ENCODE results near the gene HMX3. TPM values are rescaled to one million over a fixed set of nuclear protein-coding genes. Genes with fewer than 3 reads are reported as not detected.

HMX3 gene
- total RNA-seq, 1 donor from 2014 or later = not detected

GRCh38 chr10:123134343-123134914, 1.3 kb upstream of the HMX3 start:
- no peak for DNase-seq (ENCODE audit: low read depth in 2 of 2)

GRCh38 chr10:123134915-123135414, 805 bp upstream of the HMX3 start:
- DNase-seq (ENCODE audit: low read depth in 2 of 2) = no peak

- DNase-seq (ENCODE audit: low read depth in 2 of 2) = no peak
These were observed 543 bp downstream of the HMX3 start for GRCh38 chr10:123136221-123136805.

GRCh38 chr10:123136806-123137642, 1.3 kb downstream of the HMX3 start:
- no peak for DNase-seq (ENCODE audit: low read depth in 2 of 2)

GRCh38 chr10:123139165-123139520, 3.4 kb downstream of the HMX3 start:
- no peak for DNase-seq (ENCODE audit: low read depth in 2 of 2)

GRCh38 chr10:123139521-123140163, 3.9 kb downstream of the HMX3 start:
- no peak for DNase-seq (ENCODE audit: low read depth in 2 of 2)

- no peak for DNase-seq (ENCODE audit: low read depth in 2 of 2)
These were observed 4.6 kb downstream of the HMX3 start for GRCh38 chr10:123140164-123140982.

- DNase-seq (ENCODE audit: low read depth in 2 of 2) = no peak
These were observed 5.2 kb downstream of the HMX3 start for GRCh38 chr10:123140983-123141390.

- no peak for DNase-seq (ENCODE audit: low read depth in 2 of 2)
These were observed 6.3 kb downstream of the HMX3 start for GRCh38 chr10:123141791-123142700.

GRCh38 chr10:123142701-123143161, 7.0 kb downstream of the HMX3 start:
- DNase-seq (ENCODE audit: low read depth in 2 of 2) = no peak

GRCh38 chr10:123143162-123143824, 7.5 kb downstream of the HMX3 start:
- no peak for DNase-seq (ENCODE audit: low read depth in 2 of 2)

- DNase-seq (ENCODE audit: low read depth in 2 of 2) = no peak
These were observed 8.0 kb downstream of the HMX3 start for GRCh38 chr10:123143825-123144168.

- no peak for DNase-seq (ENCODE audit: low read depth in 2 of 2)
These were observed 9.1 kb downstream of the HMX3 start for GRCh38 chr10:123144697-123145541.

- no peak for DNase-seq (ENCODE audit: low read depth in 2 of 2)
These were observed 9.8 kb downstream of the HMX3 start for GRCh38 chr10:123145542-123146012.

- no peak for DNase-seq (ENCODE audit: low read depth in 2 of 2)
These were observed 10.5 kb downstream of the HMX3 start for GRCh38 chr10:123146013-123146893.

GRCh38 chr10:123146894-123147634, 11.3 kb downstream of the HMX3 start:
- no peak for DNase-seq (ENCODE audit: low read depth in 2 of 2)
